T47D (cell line): Measurements from ENCODE around the gene PSMD9.
"Not testable (repeated sequence)": the region's sequence is repeated elsewhere in the genome, so short reads cannot be mapped to it uniquely, and the experiment has no call there.

Source experiments
- DNase-seq, 2 experiments: peaks; one replicate each; pipeline versions ENCODE4 v3.0.0 to v3.0.0-alpha.2; 2011 to 2012; ENCODE audit warnings: low read depth in 1 of 2, low spot score in 1 of 2
- JUND ChIP-seq: IDR thresholded peaks from 2 replicates; pipeline ENCODE4 v1.6.1; 2012; ENCODE audit warnings: low read depth
- in situ Hi-C: cut with HindIII; loops from 2 replicates; pipeline ENCODE4 v1.10.0; 2016; ENCODE audit warnings: low sequenced_read_pairs, low pct_unique_long_range_greater_than_20kb

PSMD9 gene

GRCh38 chr12:121888083-121888477 lies 510 bp upstream of the PSMD9 start:
- no peak for DNase-seq
- TF ChIP-seq JUND = no peak
- in situ Hi-C loops = no loop called here

- in situ Hi-C loops = no loop called here
- no peak for DNase-seq
- no peak for TF ChIP-seq JUND
Measured at GRCh38 chr12:121889274-121889624, 659 bp downstream of the PSMD9 start.

GRCh38 chr12:121889661-121890060 lies 1.1 kb downstream of the PSMD9 start:
- in situ Hi-C loops = not testable (repeated sequence)

DNA sequence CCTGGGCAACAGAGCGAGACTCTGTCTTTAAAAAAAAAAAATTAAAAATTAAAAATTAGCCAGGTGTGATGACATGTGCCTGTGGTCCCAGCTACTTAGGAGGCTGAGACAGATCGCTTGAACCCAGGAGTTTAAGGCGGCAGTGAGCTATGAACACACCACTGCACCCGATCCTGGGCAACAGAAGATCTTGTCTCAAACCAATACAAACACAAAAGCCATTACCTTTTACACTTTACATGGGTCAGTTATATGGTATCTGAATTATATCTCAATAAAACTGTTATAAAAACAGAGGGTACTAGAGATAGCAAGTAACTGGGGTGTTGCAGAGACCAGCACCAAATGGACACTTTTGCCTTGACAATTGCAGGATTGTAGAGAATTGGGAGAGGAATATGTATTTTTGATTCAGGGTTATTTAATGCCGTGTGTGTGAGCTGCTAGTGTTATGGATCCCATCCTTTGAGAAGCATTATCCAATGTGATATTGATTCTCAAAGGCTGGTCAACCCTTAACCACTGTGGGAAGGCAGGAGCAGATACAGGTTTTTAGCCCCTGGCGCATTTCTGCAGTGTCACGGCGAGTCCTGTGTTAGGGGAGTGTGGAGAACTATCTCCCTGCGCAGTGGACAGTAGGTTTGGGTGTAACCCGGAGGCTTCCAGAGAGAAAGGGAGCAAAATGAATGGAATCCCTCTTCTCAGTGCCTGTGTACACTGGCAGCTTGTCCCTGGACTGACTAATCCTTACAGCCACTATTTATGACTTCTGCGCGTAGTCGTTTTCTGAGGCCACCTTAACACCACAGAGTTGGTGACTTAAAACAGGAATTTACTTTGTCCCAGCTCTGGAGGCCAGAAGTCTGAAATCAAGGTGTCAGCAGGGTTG lies 4.3 kb downstream of the PSMD9 start:
- DNase-seq = no peak
- in situ Hi-C loops = no loop called here
- no peak for TF ChIP-seq JUND

More at GRCh38 chr12:121889661-121890060, 1.1 kb downstream of the PSMD9 start:
- DNase-seq = not testable (repeated sequence)

DNA sequence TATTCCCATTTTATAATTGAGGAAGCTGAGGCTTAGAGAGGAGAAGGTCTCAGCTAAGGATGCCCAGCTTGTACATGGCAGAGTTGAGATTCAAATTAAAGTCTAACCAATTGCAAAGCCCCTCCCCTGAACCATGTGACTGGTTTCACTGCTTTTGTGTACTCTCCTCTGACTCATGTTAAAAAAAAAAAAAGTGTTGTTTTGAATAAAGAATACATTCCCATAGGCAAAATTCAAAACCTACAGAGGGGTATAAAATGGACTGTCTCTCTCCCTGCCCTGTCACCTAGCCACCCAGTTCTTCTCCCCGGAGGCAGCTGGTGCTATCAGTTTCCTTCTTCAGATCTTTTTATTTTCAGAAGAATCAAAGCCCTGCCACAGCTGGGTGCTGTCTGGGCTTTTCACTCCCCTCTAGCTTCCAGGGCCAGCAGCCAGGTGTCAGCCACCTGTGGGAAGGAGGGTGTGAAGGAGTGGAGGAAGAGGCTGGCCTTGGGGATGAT lies 5.4 kb downstream of the PSMD9 start:
- peak; percentile 60 to 71 for DNase-seq
- in situ Hi-C loops = no loop called here
- TF ChIP-seq JUND = no peak

DNA sequence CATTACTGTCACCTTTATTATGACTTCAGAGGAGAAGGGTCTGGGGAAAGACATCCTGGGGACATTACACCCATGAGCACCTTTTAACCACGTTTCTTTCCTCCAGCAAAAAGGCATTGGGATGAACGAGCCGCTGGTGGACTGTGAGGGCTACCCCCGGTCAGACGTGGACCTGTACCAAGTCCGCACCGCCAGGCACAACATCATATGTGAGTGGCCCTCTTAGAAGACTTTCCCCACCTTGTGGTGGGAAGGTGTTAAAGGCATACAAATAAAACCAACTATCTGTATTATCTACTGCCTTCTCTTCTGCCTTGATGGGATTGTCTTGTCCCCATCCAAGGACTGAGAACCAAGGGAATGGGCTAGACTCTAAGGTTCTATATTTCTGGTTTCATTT lies 6.0 kb downstream of the PSMD9 start:
- no peak for TF ChIP-seq JUND
- in situ Hi-C loops = no loop called here
- DNase-seq = peak in 1 of 2 experiments; percentile 53

GRCh38 chr12:121898287-121898686 lies 9.7 kb downstream of the PSMD9 start:
- DNase-seq = no peak
- no peak for TF ChIP-seq JUND
- in situ Hi-C loops = no loop called here

DNA sequence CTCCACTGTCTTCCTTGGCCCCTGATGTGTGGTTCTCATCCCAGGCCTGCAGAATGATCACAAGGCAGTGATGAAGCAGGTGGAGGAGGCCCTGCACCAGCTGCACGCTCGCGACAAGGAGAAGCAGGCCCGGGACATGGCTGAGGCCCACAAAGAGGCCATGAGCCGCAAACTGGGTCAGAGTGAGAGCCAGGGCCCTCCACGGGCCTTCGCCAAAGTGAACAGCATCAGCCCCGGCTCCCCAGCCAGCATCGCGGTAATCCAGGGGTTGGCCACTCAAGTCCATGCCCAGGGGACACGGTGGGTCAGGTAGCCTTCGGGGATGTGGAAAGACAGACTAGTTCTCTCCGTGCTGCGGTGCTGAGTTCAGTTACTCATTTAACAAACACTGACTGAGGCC lies 11.0 kb downstream of the PSMD9 start:
- in situ Hi-C loops = no loop called here
- no peak for DNase-seq
- TF ChIP-seq JUND = no peak

DNA sequence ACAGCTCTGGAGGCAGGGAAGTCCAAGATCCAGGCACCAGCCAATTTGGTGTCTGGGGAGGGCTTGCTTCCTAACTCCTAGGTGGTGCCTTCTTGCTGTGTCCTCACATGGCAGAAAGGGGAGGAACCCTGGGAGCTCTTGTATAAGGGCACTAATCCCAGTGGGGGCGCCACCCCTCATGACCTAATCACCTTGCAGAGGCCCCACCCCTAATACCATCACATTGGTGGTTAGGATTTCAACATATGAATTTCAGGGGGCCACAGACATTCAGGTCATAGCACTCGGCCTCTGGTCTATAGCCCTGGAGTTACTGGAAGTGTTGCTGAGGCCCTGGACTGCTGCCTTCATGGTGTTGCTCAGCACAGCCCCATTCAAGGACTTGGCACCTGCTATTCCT lies 14.6 kb downstream of the PSMD9 start:
- TF ChIP-seq JUND = no peak
- no peak for DNase-seq
- in situ Hi-C loops = no loop called here

DNA sequence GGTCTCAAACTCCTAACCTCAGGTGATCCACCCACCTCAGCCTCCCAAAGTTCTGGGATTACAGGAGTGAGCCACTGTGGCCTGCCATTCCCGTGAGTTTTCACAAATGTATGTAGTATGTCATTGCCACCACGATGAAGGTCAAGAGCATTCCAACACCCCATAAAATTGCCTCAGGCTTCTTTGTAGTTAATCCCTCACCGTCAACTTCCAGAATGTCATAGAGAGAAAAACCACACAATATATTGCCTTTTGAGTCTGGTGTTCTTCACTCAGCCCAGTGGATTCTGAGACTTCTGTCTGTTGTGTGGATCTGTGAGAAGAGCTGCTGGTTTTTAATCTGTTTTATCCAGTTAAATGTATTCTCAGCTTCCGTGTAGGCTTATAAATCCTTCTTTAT lies 17.2 kb downstream of the PSMD9 start:
- no peak for TF ChIP-seq JUND
- in situ Hi-C loops = no loop called here
- peak in 1 of 2 experiments; percentile 82 for DNase-seq

GRCh38 chr12:121908702-121909101 lies 20.1 kb downstream of the PSMD9 start:
- TF ChIP-seq JUND = no peak
- in situ Hi-C loops = no loop called here
- no peak for DNase-seq

DNA sequence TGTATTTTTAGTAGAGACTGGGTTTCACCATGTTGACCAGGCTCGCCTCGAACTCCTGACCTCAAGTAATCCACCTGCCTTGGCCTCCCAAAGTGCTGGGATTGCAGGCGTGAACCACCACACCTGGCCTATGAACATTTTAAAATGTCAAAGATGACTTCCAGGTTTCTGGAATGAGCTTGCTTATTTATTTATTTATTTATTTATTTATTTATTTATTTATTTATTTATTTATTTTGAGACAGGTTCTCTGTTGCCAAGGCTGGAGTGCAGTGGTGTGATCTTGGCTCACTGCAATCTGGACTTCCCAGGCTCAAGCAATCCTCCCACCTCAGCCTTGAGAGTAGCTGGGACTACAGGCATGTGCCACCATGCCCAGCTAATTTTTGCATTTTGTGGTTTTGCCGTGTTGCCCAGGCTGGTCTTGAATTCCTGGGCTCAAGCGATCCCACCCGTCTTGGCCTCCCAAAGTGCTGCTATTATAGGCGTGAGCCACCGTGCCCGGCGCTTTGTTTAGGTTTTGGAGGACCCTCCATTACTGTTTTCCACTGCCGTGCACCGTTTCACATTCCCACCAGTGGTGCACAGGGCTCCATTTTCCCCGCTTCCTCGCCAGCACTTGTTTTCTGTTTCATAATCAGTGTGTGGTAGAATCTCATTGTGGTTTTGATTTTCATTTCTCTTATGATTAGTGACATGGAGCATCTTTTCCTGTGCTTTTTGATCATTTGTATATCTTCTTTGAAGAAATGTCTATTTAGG lies 23.4 kb downstream of the PSMD9 start:
- TF ChIP-seq JUND = no peak
- DNase-seq = no peak
- in situ Hi-C loops = no loop called here

GRCh38 chr12:121915841-121916321 lies 27.3 kb downstream of the PSMD9 start:
- in situ Hi-C loops = no loop called here
- no peak for DNase-seq
- TF ChIP-seq JUND = no peak
